HG03060 (cell line): ENCODE measurements around the gene PRR33.

ENCODE experiments used
- ATAC-seq: cut with Tn5 transposase; IDR thresholded peaks from one replicate; pipeline ENCODE4 v1.9.1; 2021; ENCODE audit warnings: low read depth, moderate number of reproducible peaks; ENCODE audit not compliant: unreplicated experiment

The PRR33 gene

DNA sequence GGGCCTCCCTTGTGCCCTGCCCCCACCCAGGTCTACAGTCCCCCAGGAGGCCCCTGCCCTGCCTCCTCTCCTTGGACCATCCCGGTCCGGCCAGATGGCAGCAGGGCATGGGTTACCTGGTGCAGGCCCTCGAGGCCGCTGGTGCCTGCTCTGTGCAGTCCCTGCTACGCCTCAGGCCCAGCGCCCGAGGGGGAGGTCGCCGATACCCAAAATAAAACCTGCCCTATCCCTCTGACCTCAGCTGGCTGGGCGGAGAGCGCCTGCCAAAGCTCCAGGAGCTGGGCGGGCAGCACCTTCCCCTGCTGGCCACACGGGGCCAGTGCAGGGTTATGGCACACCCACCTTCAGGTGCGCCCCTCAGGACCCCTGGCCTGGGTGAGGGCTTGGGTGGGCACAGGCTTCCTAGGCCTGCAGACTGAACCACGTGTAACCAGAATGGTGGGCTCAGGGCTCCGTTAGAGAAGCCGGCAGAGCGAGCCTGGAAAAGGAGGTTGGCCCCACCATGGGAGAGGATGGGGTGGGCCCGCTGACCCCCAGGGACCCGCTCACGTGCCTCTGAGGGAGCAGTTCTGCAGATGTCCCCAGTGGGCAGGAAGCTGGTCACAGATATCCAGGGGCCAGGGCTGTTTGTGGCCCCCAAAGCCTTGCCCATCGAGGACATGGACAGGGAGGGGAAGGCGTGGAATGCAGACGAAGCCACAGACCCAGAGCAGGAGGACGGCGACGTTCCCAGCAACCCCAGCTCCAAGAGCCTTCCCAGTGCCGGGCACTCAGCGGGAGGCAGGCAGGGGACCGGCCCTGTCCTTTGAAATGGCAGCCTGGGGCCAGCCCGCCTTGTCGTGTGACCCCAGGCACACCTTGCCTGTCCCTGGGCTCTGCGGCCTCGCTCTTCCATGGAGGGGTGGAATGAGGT is 26.1 kb upstream of the PRR33 start:
- ATAC-seq = no peak

- ATAC-seq = no peak
Observed at GRCh38 chr11:1916986-1917522, 25.4 kb upstream of the PRR33 start.

DNA sequence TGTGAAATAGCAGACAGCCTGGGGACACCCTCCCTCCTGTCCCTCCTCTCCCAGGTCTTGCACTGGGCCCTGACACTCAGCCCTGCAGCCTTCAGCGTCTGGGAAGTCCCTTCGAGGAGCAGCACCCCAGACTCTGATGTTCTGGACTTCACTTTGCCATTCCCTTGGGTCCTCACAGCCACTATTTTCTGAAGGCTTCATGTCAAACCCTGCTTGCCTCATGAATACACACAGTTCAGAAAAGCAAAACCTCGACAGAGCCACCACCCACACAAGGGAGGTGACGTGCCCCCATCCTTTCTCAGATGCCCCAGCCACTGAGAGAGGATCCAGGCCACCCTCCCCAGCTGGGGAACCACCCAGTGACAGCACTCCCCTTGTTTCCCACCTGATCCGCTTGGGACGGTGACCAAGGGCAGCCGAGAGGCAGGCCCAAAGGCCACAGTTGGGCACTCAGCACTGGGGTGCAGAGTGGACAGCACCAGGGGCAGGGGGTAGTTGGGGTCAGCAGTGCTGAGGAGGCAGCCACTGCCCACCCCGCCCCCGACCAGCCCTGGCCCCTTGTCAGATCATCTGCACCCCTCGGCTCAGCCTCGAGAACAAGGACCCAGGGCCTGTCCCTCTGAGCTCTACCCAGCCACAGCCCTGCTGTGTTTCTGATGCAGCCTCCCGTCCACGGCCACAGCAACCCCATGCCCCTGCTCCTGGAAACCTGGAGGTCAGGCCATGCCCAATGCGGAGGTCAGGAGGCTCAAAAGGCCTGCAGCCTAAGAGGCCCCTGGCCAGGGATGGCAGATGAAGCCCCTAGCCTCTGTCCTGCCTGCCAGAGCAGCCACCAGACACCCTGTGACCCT is 24.7 kb upstream of the PRR33 start:
- no peak for ATAC-seq

DNA sequence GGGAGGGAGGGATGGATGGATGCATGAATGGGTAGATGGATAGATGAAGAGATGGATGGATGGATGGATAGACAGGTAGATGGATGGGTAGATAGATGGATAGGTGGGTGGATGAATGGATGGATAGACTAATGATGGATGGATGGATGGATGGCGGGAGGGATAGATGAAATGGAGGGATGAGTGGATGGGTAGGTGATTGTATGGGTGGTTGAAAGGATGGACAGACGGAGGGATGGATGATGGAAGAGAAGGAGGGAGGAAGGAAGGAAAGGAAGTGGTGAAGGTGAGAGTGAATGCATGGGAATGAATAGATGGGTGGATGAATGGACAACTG is 24.1 kb upstream of the PRR33 start:
- ATAC-seq = no peak

DNA sequence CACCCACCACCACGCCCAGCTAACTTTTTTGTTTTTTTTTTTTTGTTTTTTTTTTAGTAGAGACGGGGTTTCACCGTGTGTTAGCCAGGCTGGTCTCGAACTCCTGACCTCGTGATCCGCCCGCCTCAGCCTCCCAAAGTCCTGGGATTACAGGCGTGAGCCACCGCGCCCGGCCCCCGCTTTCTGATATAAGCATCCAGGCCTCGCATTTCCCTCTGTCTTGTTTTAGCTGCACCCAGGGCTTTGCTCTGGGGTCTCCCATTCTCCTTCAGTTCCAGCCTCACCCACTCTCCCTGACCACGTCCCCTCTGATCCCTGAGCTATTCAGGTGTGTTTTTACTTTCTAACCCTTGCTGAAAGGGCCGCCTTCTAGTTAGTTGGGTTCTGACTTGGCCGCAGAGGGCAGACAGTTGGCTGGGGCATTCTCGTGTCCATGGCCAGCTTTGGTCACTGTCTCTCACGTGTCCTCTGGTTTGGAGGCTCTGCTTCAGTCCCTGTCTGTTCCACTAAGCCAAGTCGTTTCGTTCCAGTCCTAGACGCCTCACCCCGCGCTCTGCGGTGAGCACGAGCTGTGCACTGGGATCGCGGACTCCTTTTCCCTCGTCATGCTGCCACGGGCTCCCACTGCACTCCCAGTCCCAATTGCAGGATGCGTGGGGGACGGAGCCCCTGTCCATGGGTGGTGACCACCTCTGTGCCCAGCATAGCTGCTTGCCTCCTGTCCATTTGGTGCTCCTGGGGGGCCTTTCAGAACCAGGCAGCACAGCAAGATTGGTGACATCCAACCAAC is 21.8 kb upstream of the PRR33 start:
- ATAC-seq = no peak

GRCh38 chr11:1912289-1912878 is 20.7 kb upstream of the PRR33 start:
- no peak for ATAC-seq

GRCh38 chr11:1909524-1909923 is 17.8 kb upstream of the PRR33 start:
- no peak for ATAC-seq

- ATAC-seq = no peak
Observed at GRCh38 chr11:1908618-1909017, 16.9 kb upstream of the PRR33 start.

DNA sequence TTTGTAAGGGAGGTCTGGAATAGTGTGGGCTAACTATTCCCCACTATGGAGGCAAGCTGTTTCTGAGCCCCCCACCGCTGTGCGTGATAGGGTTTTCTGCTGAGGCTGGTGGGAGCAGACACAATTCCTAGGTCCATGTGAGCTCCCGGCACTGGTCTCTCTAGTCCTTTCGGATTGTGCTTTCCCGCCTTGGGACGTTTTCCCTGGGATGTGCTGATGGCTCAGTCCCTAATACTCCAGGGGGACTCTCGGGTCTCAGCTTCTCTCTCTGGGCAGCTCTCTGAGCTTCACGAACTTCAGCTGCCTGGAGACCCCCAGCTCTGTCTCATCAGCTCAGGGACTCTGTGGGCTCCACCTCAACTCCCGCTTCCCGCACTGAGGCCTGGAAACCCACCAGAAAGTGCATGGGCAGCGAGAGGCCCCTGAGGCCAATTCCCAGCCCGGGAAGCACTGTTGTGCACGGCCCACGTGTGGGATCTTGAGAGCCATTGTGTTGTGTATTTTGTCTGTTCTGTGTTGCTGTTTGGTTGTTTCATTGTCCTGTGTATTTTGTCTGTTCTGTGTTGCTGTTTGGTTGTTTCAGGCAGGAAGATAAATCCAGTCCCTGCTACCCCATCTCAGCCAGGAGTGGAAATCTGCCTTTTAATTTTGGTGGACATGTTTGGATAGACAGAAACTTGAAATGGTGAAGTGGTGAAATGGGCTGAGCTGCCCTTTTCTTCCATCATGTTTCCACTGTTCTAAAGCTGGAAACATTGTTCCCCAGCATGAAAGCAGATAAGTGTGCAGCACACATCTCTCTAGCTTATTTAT is 15.1 kb upstream of the PRR33 start:
- ATAC-seq = no peak

DNA sequence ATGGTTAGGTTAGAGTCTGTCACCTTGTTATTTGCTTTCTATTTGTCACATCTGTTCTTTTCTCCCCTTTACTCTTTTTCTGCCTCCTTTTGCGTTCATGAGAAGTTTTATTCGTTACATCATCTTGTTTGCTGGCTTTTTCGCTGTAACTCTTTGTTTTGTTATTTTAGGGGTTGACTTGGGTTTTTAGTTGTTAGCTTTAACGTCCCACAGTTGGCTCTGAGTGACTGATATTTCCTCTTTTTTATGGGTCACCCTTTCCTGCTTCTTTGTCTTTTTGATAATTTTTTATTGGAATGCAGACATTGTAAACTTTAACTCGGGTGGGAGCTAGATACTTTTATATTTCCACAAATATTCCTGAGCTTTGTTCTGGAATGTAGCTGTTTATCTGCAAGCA is 14.5 kb upstream of the PRR33 start:
- no peak for ATAC-seq

DNA sequence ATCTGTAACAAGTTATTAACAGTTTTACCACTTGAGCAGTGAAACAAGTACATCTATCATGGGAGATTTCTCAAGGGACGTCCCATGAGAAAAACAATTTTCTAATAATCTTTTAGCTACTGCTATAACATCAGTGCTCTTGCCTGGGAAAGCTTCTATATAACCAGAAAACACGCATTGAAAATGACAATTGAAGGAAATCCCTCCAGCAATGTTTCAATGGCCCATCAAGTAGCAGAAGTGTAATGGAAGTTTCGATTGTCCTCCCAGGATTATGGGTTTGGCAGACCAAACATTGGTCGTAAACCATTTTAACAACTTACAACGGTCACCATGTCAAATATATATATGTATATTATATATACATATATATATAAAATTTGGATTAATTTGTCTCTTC is 8.0 kb upstream of the PRR33 start:
- no peak for ATAC-seq

GRCh38 chr11:1899090-1899489 is 7.4 kb upstream of the PRR33 start:
- no peak for ATAC-seq

DNA sequence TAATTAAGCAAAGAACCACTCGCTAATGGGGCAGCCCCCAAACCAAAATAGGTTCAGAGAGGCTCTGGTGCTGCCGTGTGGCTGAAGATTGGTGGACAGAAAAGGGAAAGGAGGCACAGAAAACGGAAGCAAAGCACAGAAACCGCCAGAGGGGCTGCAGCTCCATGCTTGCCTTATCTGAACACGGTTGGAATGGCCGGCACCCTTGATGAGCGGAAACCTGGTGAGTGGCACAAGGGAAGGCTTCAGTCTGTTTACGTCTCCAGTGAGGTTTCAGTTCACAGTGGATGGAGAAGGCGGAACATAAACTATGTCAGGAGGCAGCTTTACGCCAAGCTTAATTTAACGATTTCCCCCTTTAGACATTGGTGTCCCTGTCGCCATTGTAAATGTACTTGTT is 5.2 kb upstream of the PRR33 start:
- ATAC-seq = no peak

GRCh38 chr11:1896468-1896867 is 4.8 kb upstream of the PRR33 start:
- no peak for ATAC-seq

GRCh38 chr11:1894759-1895158 is 3.1 kb upstream of the PRR33 start:
- no peak for ATAC-seq

- ATAC-seq = no peak
Observed at GRCh38 chr11:1893581-1894359, 2.1 kb upstream of the PRR33 start.

DNA sequence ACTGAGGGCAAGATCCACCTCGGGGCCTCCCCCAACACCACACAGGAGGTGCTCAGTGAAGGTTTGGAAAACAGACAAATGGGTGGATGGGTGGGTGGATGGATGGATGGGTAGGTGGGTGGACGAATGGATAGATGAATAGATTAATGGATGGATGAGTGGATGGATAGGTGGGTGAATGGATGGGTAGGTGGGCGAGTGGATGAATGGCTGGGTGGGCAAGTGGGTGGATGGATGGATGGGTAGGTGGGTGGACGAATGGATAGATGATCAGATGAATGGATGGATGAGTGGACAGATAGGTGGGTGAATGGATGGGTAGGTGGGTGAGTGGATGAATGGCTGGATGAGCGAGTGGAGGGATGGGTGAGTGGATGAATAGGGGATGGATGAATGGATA is 863 bp upstream of the PRR33 start:
- ATAC-seq = no peak

- no peak for ATAC-seq
Observed at GRCh38 chr11:1892116-1892515, 421 bp upstream of the PRR33 start.
